Activated CD4-positive, alpha-beta T cell treated with anti-CD3 and anti-CD28 coated beads, Interleukin-10, Interleukin-2, amounts not matched to agents 100 ng/mL and 50 ng/mL, durations not matched to agents 16 hours and 8 hours (primary cell): ENCODE measurements around the gene FLYWCH1.

ENCODE experiments used
- DNase-seq: peaks from one replicate; pipeline ENCODE4 v3.0.0-alpha.2; 2020

The FLYWCH1 gene

DNA sequence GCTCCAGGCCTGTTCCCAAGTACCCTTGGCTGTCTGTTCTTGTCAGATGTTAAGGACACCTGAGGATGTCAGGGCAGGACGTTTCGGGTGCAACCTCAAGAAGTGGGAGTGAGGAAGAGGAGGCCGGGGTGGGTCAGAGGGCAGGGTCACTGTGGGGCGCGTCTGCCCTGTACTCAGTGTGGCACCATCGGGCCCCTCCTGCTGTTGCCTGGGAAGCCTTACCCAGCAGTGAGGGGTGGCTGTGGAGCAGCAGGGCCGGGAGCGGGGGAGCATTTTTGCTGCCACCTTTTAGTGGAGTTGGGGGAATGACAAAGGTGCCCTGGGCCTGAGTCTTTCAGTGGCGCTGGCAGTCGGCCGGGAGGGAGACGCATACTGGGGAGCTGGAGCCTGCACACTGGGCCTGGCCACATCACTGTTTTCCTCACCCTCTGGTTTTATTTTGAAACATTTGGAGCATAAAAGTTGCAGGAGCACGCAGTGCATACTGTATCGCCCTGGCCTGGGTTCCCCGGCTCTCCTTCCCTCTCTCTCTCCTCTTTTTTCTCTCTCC lies 11.1 kb upstream of the FLYWCH1 start:
- no peak for DNase-seq

DNA sequence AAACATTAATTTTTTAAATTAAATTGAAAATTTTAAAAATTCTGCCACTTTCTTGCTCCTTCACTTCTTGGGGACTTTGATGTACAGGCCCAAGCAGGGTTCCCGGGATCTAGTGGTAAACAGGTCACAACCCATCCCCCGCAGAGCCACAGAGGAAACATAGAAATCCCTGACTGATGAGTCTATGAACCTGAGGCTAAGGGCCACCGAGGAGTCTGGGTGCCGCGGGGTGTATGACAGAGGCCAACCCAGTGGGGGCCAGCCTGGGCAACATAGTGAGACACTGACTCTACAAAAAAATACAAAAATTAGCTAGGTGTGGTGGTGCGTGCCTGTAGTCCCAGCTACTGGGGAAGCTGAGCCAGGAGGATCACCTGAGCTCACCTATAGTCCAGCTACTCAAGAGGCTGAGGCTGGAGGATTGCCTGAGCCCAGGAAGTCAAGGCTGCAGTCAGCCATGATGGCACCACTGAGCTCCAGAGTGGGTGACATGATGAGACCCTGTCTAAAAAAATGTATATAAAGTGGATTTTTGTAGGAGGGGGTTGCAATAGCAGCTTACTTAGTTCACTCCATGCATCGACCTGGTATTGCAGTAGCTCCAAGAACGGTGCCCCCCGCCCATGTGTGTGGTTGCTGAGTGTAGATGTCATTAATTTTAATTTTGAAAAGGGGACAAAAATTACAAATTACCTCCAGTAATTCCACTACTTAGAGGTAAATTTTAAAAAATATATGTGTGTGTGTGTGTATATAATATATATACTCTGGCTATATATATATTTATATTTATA lies 9.2 kb upstream of the FLYWCH1 start:
- no peak for DNase-seq

GRCh38 chr16:2904100-2904921 lies 7.4 kb upstream of the FLYWCH1 start:
- DNase-seq = peak; percentile 88

- DNase-seq = no peak
Observed at GRCh38 chr16:2904922-2905240, 6.8 kb upstream of the FLYWCH1 start.

- peak; percentile 99 for DNase-seq
Observed at GRCh38 chr16:2905241-2905987, 6.3 kb upstream of the FLYWCH1 start.

GRCh38 chr16:2905988-2906387 lies 5.7 kb upstream of the FLYWCH1 start:
- DNase-seq = no peak

DNA sequence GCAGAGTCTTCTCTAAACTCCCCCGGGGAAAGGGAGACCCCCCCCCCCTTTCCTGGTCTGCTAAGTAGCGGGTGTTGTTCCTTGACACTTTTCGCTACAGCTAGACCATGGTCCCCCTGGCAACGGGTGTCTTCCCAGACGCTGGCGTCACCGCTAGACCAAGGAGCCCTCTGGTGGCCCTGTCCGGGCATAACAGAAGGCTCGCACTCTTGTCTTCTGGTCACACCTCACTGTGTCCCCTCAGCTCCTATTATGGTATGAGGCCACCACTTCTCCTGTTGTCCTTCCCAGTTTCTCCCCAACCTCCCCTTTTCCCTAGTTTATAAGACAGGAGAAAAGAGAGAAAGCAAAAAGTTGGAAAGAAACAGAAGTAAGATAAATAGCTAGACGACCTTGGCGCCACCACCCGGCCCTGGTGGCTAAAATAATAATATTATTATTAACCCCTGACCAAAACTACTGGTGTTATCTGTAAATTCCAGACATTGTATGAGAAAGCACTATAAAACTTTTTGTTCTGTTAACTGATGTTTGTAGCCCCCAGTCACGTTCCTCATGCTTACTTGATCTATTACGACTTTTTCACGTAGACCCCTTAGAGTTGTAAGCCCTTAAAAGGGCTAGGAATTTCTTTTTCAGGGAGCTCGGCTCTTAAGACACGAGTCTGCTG lies 4.5 kb upstream of the FLYWCH1 start:
- DNase-seq = peak; percentile 55

DNA sequence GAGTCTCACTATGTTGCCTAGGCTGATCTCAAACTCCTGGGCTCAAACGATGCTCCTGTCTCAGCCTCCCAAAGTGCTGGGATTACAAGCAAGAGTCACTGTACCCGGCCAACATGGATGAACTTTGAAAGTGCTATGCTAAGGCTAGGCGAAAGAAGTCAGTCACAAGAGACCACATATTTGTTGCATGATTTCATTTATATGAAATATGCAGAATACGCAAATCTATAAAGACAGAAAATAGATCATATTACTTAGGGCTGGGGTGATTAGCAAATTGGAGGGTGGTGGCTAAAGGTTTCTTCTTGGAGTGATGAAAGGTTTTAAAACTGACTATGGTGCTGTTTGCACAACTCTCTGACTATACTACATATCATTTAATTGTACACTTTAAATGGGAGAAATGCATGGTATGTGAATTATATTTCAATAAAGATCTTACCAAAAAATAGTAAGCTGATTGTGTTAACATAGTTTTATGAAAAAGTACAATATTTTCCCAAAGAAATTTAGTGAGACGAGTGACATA lies 1.2 kb upstream of the FLYWCH1 start:
- no peak for DNase-seq

DNA sequence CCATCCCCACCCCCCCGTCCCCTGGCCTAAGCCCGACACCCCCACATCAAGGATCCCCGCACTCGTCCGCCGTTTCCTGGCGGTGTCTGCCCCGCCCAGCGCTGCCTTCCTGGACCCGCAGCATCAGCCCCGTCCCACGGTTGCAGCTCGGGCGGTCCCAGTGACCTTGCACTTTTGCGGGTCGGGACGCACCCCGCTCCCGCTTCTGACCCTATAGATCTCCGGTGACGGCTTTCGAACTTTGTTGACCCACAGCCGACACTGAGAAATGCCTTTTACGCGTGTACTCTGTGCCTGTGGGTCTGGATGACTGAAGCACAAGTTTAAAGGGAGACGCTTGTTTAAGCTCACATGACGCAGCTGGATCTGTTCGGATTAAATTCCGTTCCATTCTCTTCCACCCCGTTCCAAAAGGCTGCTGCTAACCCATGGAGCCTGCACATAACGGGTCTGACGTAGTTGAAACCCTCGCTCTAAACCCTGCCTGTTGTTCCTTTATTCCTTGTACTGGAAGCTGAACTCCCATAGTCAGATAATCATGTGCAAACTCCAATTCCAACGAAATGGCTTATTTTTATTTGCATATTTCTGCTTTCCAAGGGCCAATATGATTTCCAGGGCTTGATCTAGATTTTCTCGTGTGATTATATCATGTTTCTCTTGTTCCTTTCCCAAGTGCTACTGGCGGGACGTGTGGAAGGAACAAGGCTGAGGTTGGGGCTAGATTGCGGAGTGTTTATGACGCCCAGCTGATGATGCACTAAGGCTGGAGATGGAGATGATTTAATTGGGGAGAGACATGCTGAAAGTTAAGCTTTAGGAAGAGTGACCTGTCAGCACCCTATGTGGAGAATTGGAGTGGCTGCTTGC lies 834 bp downstream of the FLYWCH1 start:
- DNase-seq = peak; percentile 39

GRCh38 chr16:2913603-2914002 lies 1.9 kb downstream of the FLYWCH1 start:
- DNase-seq = no peak

GRCh38 chr16:2914233-2914632 lies 2.5 kb downstream of the FLYWCH1 start:
- no peak for DNase-seq

GRCh38 chr16:2915196-2915929 lies 3.6 kb downstream of the FLYWCH1 start:
- DNase-seq = peak; percentile 28

DNA sequence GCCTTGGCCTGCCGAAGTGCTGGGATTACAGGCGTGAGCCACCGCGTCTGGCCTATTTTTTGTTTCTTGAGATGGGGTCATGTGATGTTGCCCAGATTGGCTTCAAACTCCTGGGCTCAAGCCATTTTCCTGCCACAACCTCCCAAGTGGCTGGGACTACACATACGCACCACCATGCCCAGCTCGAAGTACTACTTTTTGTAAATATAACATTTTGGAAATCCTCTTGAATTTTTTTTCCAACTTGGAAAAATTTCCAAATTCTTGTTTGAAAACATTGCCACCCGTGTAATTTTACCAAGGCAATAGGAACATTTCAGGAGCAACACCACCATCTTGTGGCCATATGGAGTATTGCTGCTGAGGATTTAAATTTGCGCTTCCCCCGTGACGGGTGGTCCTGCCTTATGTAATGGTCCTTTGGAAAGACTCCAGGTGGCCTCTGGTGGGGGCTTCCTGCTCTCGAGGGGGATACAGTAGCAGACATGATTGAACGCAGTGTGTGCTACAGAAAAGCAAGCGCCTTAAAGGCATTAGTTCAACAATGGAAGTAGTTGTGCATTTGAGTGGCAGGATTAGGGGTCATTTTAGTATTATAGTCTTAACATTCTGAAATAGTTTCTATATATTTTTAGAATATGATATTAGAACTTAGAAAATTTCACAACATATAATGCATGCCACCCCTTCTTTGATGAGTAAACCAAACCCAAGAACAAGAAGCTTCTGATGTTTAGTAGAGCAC lies 8.0 kb downstream of the FLYWCH1 start:
- peak; percentile 64 for DNase-seq

GRCh38 chr16:2923481-2923880 lies 11.8 kb downstream of the FLYWCH1 start:
- no peak for DNase-seq

DNA sequence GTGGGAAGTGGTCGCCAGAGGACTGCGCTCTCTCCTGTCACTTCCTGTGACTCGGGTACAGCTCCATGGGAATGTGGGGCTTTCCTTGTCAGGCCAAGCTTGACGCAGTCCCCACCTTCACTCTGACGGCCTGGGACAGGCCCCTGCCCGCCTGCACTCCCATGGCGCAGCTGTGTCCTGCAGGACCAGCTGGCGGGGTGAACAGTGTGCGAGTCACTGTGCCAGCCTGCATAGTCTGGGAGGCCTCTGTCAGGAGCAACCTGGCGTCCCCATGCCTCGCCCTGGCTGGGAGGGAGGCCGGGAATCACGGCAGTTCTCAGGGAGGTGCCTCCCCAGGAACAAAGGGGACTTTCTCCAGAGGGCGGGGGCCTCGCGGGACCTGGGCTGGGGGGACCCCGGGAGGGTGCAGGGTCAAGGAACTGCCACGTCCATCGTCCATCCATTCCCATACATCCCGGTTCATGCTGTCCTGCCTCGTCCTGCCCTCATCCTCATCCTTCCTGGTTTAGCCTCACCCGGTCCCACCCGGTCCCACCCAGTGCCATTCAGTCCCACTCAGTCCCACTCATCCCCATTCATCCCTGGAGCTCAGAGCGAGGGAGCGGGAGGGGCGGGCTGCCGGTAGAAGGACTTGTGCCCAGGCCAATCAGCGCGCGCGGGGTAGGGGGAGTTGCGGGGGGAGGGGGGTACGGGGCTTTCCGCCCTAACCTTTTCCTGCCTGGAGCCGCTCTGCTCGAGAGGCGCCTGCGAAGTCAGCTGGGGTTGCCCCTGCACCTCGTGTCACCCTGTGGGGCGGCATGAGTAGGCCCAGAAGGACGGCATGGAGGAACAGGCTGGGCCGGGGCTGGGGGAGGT lies 13.4 kb downstream of the FLYWCH1 start:
- DNase-seq = no peak

DNA sequence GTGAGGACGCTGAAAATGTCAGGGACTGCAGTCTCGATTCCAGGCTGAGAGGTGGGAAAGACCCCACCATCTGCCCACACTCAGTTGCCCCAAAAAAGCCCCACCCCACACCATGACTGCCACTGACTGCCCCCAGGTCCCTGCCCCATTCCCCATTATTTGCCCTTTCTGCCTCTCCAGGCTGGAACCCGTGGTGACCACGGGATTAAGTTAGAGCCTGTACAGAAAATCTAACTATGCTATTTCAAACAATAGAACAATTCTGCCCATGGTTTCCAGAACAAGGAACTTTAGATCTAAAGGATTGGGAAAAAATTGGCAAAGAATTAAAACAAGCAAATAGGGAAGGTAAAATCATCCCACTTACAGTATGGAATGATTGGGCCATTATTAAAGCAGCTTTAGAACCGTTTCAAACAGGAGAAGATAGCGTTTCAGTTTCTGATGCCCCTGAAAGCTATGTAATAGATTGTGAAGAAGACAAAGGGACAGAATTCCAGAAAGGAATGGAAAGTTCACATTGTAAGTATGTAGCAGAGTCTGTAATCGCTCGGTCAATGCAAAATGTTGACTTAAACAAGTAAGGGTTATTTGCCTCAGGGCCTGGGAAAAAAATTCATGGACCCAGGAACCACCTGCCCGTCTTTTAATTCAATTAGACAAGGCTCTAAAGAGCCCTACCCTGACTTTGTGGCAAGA lies 14.4 kb downstream of the FLYWCH1 start:
- no peak for DNase-seq

DNA sequence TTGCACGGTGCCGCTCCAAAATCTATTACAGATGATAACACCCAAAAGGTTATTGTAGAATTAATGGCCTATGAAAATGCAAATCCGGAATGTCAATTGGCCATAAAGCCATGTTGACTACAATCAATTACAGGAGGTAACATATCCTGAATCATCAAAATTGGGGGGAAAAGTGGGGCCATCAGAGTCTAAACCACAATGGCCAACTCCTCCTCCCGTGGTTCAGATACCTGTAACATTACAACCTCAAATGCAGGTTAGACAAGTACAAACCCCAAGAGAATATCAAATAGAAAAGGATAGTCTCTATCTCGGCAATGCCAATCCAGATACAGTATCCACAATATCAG lies 14.9 kb downstream of the FLYWCH1 start:
- no peak for DNase-seq

GRCh38 chr16:2927010-2927646 lies 15.4 kb downstream of the FLYWCH1 start:
- peak; percentile 92 for DNase-seq
